ENCODE results near the gene CISTR. TPM values are rescaled to one million over a fixed set of nuclear protein-coding genes. Genes with fewer than 3 reads are reported as not detected.
A peak's percentile ranks its signal among the peaks of the same experiment; 100 is the strongest.

Gene CISTR
- total and polyA plus RNA-seq, 5 donors from 2014 or later, result not detected

GRCh38 chr12:53749986-53750811 is 1.6 kb downstream of the CISTR start:
- no peaks in the 10 kb centered on the region for H3K9me3 ChIP-seq (ENCODE audit: control insufficient read depth in 2 of 2, low read length in 2 of 2)
- H3K4me3 ChIP-seq (ENCODE audit: low read depth, low read length), result no peak overlapping the region
- Mint-ChIP-seq H3K9me3 (no peaks in the 10 kb centered on the region), H3K27me3 (no peaks in the 10 kb centered on the region), H3K4me1 (peaks cover 5 to 14% (median 9%) of the 10 kb centered on the region in 4 donors), H3K36me3 (no peaks in the 10 kb centered on the region), H3K4me3 (peak overlapping the region in 1 of 4 donors; percentile 0), H3K27ac (peak overlapping the region in 2 of 3 donors; percentile 82 to 93)
- H3K27ac ChIP-seq (ENCODE audit: insufficient read depth, low read length, poor library complexity, severe bottlenecking), result no peak overlapping the region
- no peak for ATAC-seq (ENCODE audit: low read depth in 2 of 2)
- H3K27me3 ChIP-seq (ENCODE audit: control insufficient read depth, insufficient read depth, low read length), result peaks cover 46% of the 10 kb centered on the region
- DNase-seq, result no peak
- H3K36me3 ChIP-seq (ENCODE audit: control insufficient read depth, insufficient read depth, low read length), result no peaks in the 10 kb centered on the region
- H3K4me1 ChIP-seq (ENCODE audit: control insufficient read depth, insufficient read depth, low read length, poor library complexity, severe bottlenecking), result peaks cover 36% of the 10 kb centered on the region

- Mint-ChIP-seq H3K27ac (no peak overlapping the region), H3K4me3 (peak overlapping the region in 2 of 4 donors; percentile 33 to 81), H3K36me3 (no peaks in the 10 kb centered on the region), H3K27me3 (peaks cover 18% of the 10 kb centered on the region), H3K4me1 (peaks cover 5 to 19% (median 13%) of the 10 kb centered on the region in 4 donors), H3K9me3 (no peaks in the 10 kb centered on the region)
- ATAC-seq (ENCODE audit: low read depth in 2 of 2) (no peak), DNase-seq (no peak)
- no peaks in the 10 kb centered on the region for H3K9me3 ChIP-seq (ENCODE audit: control insufficient read depth in 2 of 2, low read length in 2 of 2)
- H3K4me3 ChIP-seq (ENCODE audit: low read depth, low read length), result no peak overlapping the region
- no peak overlapping the region for H3K27ac ChIP-seq (ENCODE audit: insufficient read depth, low read length, poor library complexity, severe bottlenecking)
- no peaks in the 10 kb centered on the region for H3K36me3 ChIP-seq (ENCODE audit: control insufficient read depth, insufficient read depth, low read length)
- H3K27me3 ChIP-seq (ENCODE audit: control insufficient read depth, insufficient read depth, low read length), result peaks cover 39% of the 10 kb centered on the region
- peaks cover 40% of the 10 kb centered on the region for H3K4me1 ChIP-seq (ENCODE audit: control insufficient read depth, insufficient read depth, low read length, poor library complexity, severe bottlenecking)
Measured at GRCh38 chr12:53748072-53748840, 3.5 kb downstream of the CISTR start.

GRCh38 chr12:53747095-53747494 is 4.7 kb downstream of the CISTR start:
- H3K27ac ChIP-seq (ENCODE audit: insufficient read depth, low read length, poor library complexity, severe bottlenecking), result no peak overlapping the region
- no peaks in the 10 kb centered on the region for H3K9me3 ChIP-seq (ENCODE audit: control insufficient read depth in 2 of 2, low read length in 2 of 2)
- peaks cover 39% of the 10 kb centered on the region for H3K27me3 ChIP-seq (ENCODE audit: control insufficient read depth, insufficient read depth, low read length)
- Mint-ChIP-seq H3K4me1 (peaks cover 5 to 19% (median 14%) of the 10 kb centered on the region in 4 donors), H3K4me3 (peak overlapping the region; percentile 22 to 81 (median 50)), H3K27me3 (peaks cover 30% of the 10 kb centered on the region), H3K36me3 (no peaks in the 10 kb centered on the region), H3K27ac (peak overlapping the region in 2 of 3 donors; percentile 20 to 79), H3K9me3 (no peaks in the 10 kb centered on the region)
- no peaks in the 10 kb centered on the region for H3K36me3 ChIP-seq (ENCODE audit: control insufficient read depth, insufficient read depth, low read length)
- H3K4me3 ChIP-seq (ENCODE audit: low read depth, low read length), result peak overlapping the region; percentile 62
- DNase-seq (no peak), ATAC-seq (ENCODE audit: low read depth in 2 of 2) (no peak)
- H3K4me1 ChIP-seq (ENCODE audit: control insufficient read depth, insufficient read depth, low read length, poor library complexity, severe bottlenecking), result peaks cover 42% of the 10 kb centered on the region

- ATAC-seq (ENCODE audit: low read depth in 2 of 2) (peak; percentile 74 to 80), DNase-seq (peak; percentile 83 to 85 (median 85))
- Histone ChIP-seq H3K9me3 (ENCODE audit: control insufficient read depth in 2 of 2, low read length in 2 of 2) (no peaks in the 10 kb centered on the region), H3K4me1 (ENCODE audit: control insufficient read depth, insufficient read depth, low read length, poor library complexity, severe bottlenecking) (peaks cover 38% of the 10 kb centered on the region), H3K27me3 (ENCODE audit: control insufficient read depth, insufficient read depth, low read length) (peaks cover 41% of the 10 kb centered on the region), H3K4me3 (ENCODE audit: low read depth, low read length) (peak overlapping the region; percentile 62), H3K27ac (ENCODE audit: insufficient read depth, low read length, poor library complexity, severe bottlenecking) (no peak overlapping the region), H3K36me3 (ENCODE audit: control insufficient read depth, insufficient read depth, low read length) (no peaks in the 10 kb centered on the region)
- Mint-ChIP-seq H3K27me3 (peaks cover 34% of the 10 kb centered on the region), H3K36me3 (no peaks in the 10 kb centered on the region), H3K4me3 (peak overlapping the region in 3 of 4 donors; percentile 22 to 81 (median 65)), H3K4me1 (peaks cover 5 to 19% (median 14%) of the 10 kb centered on the region in 4 donors), H3K27ac (peak overlapping the region in 2 of 3 donors; percentile 20 to 78), H3K9me3 (no peaks in the 10 kb centered on the region)
Measured at GRCh38 chr12:53746592-53747092, 5.1 kb downstream of the CISTR start.

GRCh38 chr12:53744751-53745150 is 7.0 kb downstream of the CISTR start:
- H3K4me3 Mint-ChIP-seq, result no peak overlapping the region
- H3K27ac Mint-ChIP-seq, result no peak overlapping the region
- Histone ChIP-seq H3K4me3 (ENCODE audit: low read depth, low read length) (no peak overlapping the region), H3K36me3 (ENCODE audit: control insufficient read depth, insufficient read depth, low read length) (no peaks in the 10 kb centered on the region), H3K27ac (ENCODE audit: insufficient read depth, low read length, poor library complexity, severe bottlenecking) (no peak overlapping the region), H3K9me3 (ENCODE audit: control insufficient read depth in 2 of 2, low read length in 2 of 2) (no peaks in the 10 kb centered on the region), H3K27me3 (ENCODE audit: control insufficient read depth, insufficient read depth, low read length) (peaks cover 49% of the 10 kb centered on the region), H3K4me1 (ENCODE audit: control insufficient read depth, insufficient read depth, low read length, poor library complexity, severe bottlenecking) (peaks cover 26% of the 10 kb centered on the region)
- H3K36me3 Mint-ChIP-seq, result no peaks in the 10 kb centered on the region
- peaks cover 5 to 20% (median 13%) of the 10 kb centered on the region in 4 donors for H3K4me1 Mint-ChIP-seq
- peaks cover 39% of the 10 kb centered on the region for H3K27me3 Mint-ChIP-seq
- H3K9me3 Mint-ChIP-seq, result no peaks in the 10 kb centered on the region
- ATAC-seq (ENCODE audit: low read depth in 2 of 2) (no peak), DNase-seq (no peak)

- no peaks in the 10 kb centered on the region for H3K36me3 ChIP-seq (ENCODE audit: control insufficient read depth, insufficient read depth, low read length)
- DNase-seq (no peak), ATAC-seq (ENCODE audit: low read depth in 2 of 2) (no peak)
- H3K4me1 ChIP-seq (ENCODE audit: control insufficient read depth, insufficient read depth, low read length, poor library complexity, severe bottlenecking), result peaks cover 32% of the 10 kb centered on the region
- Mint-ChIP-seq H3K9me3 (no peaks in the 10 kb centered on the region), H3K27me3 (peaks cover 46% of the 10 kb centered on the region), H3K4me1 (peaks cover 5 to 26% (median 18%) of the 10 kb centered on the region in 4 donors), H3K27ac (peak overlapping the region in 1 of 3 donors; percentile 69), H3K4me3 (no peak overlapping the region), H3K36me3 (no peaks in the 10 kb centered on the region)
- no peaks in the 10 kb centered on the region for H3K9me3 ChIP-seq (ENCODE audit: control insufficient read depth in 2 of 2, low read length in 2 of 2)
- no peak overlapping the region for H3K4me3 ChIP-seq (ENCODE audit: low read depth, low read length)
- no peak overlapping the region for H3K27ac ChIP-seq (ENCODE audit: insufficient read depth, low read length, poor library complexity, severe bottlenecking)
- H3K27me3 ChIP-seq (ENCODE audit: control insufficient read depth, insufficient read depth, low read length), result peaks cover 54% of the 10 kb centered on the region
Measured at GRCh38 chr12:53744130-53744441, 7.7 kb downstream of the CISTR start.

- Mint-ChIP-seq H3K27ac (peak overlapping the region in 1 of 3 donors; percentile 5), H3K4me1 (peaks cover 5 to 32% (median 22%) of the 10 kb centered on the region in 4 donors), H3K4me3 (peak overlapping the region in 2 of 4 donors; percentile 47 to 76), H3K36me3 (no peaks in the 10 kb centered on the region), H3K9me3 (no peaks in the 10 kb centered on the region), H3K27me3 (peaks cover 52% of the 10 kb centered on the region)
- ATAC-seq (ENCODE audit: low read depth in 2 of 2), result peak; percentile 59 to 67
- Histone ChIP-seq H3K9me3 (ENCODE audit: control insufficient read depth in 2 of 2, low read length in 2 of 2) (no peaks in the 10 kb centered on the region), H3K4me1 (ENCODE audit: control insufficient read depth, insufficient read depth, low read length, poor library complexity, severe bottlenecking) (peaks cover 38% of the 10 kb centered on the region), H3K27ac (ENCODE audit: insufficient read depth, low read length, poor library complexity, severe bottlenecking) (no peak overlapping the region), H3K27me3 (ENCODE audit: control insufficient read depth, insufficient read depth, low read length) (peaks cover 56% of the 10 kb centered on the region), H3K4me3 (ENCODE audit: low read depth, low read length) (peak overlapping the region; percentile 48), H3K36me3 (ENCODE audit: control insufficient read depth, insufficient read depth, low read length) (no peaks in the 10 kb centered on the region)
- DNase-seq, result peak; percentile 53 to 69 (median 62)
Measured at GRCh38 chr12:53743266-53744129, 8.3 kb downstream of the CISTR start.
